Measurements from ENCODE around the gene PTK7.
A peak's percentile ranks its signal among the peaks of the same experiment; 100 is the strongest.
"Not testable (repeated sequence)": the region's sequence is repeated elsewhere in the genome, so short reads cannot be mapped to it uniquely, and the experiment has no call there.

Gene PTK7

DNA sequence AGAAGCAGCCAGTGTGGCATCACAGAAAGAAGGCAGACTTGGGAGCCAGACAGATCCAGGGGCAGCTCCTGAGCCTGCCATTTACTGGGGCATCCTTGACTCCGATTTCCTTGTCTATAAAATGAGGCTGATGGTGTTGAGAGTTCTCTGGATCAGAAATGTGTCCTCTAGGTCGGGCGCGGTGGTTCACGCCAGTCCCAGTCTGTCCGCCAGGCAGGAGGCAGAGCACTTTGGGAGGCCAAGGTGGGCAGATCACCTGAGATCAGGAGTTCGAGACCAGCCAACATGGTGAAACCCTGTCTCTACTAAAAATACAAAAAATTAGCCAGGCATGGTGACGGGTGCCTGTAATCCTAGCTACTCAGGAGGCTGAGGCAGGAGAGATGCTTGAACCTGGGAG is 41.4 kb downstream of the PTK7 start:
- DNase-seq (ENCODE audit: low read depth in 2 of 2): not testable (repeated sequence)

DNA sequence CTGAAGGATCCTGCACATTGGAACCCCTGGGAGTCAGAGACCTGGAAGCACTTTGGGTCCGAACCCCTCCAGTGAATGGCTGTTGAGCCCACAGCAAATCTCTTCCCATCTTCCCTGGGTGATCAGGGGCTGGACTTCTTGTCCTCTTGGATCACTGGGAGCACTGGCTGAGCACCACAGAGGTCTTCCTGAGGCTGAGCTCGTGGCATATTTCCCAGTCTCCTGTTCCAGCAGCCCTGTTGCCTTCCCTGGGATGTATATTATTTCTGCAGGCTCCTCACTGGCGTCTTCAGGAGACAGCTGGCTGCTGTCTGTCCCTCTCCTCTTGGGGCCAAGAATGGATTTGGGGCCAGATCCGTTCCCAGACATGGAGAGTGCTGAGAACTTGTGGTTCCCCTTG is 43.4 kb downstream of the PTK7 start:
- no peak for DNase-seq (ENCODE audit: low read depth in 2 of 2)

DNA sequence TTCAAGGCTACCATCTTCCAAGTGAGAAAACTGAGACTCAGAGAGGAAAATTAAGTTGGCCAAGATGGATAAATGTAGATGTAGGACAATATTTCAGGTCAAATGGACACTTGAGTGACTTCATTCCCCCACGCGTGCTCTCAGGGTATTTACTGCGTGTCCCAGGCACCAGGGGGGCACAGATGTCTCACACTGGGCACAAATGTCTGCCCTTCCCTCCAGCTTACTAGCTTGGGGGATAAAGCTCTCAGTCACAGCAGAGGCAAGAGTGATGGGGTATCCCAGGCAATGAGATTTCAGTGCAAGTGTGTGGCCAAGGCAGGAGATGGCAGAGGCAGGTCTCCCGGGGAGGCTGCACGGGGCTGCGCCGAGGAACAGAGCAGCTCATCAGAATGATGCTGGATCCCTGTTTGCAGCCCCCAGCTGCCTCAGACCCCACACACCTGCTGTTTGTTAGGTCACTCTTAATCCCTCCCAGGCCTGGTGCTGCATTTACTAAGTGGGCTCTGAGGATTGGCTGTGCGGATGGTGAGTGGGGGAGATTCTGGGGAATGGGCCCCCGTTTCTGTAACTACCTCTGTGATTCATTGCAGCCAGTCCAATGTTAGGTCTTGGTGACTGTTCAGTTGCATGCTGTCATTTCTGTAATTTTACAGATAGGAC is 44.1 kb downstream of the PTK7 start:
- DNase-seq (ENCODE audit: low read depth in 2 of 2): no peak

DNA sequence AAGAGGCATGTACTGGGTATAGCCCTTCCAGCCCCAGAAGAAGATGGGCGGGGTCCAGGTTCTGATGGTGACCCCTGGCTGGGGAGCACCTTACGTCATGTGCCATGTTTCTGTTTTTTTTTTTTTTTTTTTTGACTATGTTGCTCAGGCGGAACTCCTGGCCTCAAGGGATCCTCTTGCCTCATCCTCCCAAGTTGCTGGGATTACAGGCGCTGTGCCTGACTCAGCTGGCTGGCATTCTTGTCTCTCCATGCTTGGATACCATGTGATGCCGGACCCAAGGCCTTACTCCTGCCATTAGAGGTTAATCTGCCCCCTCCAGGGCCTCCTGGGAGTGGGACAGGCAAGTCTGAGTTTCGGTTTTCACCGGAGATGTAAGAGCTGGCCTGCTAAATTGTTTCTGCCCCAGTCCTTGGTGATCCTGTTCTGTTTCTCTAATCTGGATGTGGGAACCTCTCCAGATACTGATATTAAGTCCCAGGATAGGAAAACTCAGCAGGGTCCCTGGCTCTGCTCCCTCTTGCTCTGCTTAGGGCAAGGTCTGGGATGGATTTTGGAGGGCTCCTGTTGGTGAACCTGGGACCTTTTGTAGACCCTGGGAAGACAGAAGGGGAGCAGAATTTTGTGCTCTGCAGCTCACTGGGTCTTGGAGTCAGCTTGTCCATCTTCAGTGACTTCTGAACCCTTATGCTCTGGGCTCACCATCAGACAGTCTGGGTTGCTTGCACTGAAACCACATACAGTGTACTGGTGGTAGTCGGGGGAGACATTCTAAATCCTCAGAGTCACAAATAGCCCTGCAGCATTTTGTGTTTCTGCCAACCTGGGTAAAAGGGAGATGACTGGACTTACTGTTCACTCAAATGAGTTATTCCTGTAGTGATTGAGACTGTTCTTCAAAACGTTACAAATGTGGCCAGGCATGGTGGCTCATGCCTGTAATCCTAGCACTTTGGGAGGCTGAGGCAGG is 45.1 kb downstream of the PTK7 start:
- no peak for DNase-seq (ENCODE audit: low read depth in 2 of 2)

DNA sequence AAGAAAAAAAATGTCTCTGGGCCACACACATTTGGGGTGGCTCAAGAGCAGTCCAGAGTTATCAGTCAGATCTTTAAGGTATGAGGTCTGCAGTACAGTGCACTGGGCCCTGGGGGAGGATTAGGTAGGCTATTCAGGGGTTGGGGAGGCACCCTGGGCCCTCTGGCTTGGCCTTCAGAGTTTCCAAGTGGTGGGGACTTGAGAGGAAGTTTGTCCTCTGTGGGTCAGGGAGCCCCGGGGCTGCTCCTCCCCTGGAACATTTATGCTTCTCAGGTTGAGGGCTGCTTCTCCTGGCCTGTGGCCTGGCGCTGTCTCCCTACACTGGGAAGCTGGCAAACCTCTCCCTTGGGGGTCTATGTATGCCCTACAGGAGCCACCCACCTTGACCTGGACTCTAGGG is 46.0 kb downstream of the PTK7 start:
- DNase-seq (ENCODE audit: low read depth in 2 of 2): no peak

DNA sequence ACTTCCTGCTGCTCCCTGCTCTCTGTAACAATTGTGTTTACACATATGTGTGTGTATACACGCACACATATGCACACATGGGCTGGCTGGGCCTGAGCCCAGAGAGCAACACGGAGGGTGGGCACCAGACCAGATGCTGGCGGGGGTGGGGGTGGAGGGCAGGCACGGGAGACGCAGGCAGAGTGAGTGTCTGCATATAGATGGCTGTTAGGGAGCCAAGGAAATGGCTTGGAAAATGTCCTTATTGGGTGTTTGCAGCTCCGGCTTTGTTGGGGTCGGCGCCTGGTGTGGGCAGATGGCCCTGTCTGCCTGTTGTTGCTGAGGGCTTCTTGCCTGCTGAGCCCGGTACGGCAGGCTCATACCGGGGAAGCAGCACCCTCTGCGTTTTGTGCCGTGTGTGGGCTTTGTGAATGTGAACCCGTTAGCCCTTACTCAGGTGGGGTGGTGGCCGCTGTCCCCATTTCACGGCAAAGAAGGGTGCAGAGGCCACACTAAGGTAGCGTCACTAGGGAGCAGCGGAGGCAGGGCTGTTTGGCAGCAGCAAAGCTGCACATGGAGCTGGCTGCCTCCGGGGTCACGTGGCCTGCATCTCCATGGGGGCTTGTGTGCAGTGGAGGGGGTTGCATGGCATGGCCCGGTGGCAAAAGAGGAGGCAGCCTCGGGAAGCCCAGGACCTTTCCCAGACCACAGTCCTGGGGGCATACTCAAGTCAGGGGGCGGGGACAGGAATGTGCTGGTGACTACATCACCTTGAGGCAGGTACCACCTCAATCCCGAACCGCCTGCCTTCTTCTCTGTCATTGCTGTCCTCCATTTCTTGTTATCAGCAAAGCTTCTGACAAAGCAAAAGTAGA is 47.6 kb downstream of the PTK7 start:
- no peak for DNase-seq (ENCODE audit: low read depth in 2 of 2)

DNA sequence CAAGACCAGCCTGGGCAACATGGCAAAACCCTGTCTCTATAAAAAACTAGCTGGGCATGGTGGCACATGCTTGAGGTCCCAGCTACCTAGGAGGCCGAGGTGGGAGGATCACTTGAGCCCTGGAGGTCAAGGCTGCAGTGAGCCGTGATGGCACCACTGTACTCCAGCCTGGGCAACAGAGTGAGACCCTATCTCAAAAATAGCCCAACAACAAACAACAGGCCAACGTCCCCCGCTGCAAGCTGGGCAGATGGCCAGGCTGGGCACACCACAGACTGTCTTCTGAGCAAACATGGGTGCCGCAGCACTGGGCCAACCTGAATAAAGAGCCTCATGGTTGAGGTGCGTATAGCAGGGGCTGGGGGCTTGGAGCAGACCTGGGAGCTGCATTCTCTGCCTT is 48.4 kb downstream of the PTK7 start:
- DNase-seq (ENCODE audit: low read depth in 2 of 2): no peak

DNA sequence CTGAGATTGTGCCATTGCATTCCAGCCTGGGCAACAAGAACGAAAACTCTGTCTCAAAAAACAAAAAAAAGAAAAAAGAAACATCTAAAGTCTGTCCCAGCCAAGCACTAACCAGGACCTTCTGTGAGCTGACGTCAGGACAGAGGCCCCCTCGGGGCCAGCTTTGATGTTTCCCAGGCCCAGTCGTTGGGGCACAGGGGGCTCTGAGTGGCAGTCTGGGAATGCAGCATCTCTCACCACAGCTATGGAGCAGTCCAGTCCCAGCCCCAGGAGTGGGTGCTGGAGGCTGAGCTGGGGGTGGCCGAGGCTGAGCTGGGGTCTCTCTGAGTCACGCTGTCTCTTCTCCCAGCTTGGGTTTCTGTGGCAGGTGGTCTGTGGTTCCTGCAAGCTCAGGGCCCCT is 49.0 kb downstream of the PTK7 start:
- DNase-seq (ENCODE audit: low read depth in 2 of 2): no peak

DNA sequence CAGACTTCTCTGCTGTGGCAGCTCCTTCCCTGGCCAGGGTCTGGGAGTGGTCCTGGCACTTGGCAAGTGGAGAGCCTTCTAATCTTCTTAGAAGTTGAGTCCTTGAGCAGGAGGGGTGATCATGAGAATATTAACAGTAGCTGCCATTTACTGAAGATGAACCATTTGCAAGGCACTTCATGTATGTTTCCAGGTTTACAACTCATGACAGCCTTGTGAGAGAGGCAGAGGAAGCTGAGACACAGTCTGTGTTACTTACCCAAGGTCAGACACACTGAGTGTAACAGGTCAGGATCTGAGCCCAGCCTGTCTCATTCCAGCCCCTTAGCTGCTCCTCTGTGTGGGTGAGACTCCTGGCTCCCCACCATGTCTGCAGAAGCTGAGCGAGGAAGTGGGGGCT is 49.4 kb downstream of the PTK7 start:
- no peak for DNase-seq (ENCODE audit: low read depth in 2 of 2)

DNA sequence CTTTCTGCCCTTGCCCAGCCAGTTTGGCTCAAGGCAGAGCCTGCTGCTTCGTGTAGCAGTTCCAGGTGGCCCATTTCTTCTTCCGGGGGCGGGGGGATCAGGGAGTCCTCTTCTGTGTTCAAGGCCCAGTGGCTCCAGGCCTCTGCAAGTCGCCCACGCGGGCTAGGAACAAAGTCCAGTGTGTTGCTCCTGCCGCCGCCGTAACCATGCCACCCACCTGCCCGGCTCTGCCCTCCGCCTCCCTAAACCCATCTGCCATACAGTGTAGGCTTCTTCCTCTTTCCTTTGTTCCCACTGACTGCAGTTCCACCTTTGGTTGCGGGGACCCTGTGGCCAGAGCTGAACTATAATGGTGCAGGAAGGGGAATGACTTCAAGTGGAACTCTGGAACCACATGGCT is 51.1 kb downstream of the PTK7 start:
- DNase-seq (ENCODE audit: low read depth in 2 of 2): no peak

DNA sequence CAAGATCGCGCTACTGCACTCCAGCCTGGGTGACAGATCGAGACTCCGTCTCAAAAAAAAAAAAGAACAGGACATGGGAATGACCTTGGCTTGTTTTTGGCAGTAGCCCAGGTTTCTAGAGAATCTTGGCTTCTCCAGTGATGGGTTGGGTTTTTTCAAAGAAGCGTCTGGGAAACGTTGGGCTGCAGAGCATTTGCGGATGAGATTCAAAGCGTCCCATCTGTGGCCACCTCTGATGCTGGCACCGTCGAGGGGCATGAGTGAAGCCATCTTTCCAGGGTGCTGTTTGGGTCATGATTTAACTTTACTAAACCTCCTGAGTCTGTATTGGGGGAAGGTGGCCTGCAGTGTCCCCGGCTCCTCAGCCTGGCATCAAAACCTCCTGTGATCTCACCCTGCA is 51.8 kb downstream of the PTK7 start:
- no peak for DNase-seq (ENCODE audit: low read depth in 2 of 2)

DNA sequence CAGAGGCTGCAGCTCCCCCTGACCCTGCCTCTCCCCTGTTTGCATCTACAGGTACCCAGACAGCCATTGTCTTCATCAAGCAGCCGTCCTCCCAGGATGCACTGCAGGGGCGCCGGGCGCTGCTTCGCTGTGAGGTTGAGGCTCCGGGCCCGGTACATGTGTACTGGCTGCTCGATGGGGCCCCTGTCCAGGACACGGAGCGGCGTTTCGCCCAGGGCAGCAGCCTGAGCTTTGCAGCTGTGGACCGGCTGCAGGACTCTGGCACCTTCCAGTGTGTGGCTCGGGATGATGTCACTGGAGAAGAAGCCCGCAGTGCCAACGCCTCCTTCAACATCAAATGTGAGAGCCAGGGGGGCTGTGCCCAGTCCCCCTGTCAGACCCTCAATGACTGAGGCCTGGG is 52.8 kb downstream of the PTK7 start:
- DNase-seq (ENCODE audit: low read depth in 2 of 2): no peak

DNA sequence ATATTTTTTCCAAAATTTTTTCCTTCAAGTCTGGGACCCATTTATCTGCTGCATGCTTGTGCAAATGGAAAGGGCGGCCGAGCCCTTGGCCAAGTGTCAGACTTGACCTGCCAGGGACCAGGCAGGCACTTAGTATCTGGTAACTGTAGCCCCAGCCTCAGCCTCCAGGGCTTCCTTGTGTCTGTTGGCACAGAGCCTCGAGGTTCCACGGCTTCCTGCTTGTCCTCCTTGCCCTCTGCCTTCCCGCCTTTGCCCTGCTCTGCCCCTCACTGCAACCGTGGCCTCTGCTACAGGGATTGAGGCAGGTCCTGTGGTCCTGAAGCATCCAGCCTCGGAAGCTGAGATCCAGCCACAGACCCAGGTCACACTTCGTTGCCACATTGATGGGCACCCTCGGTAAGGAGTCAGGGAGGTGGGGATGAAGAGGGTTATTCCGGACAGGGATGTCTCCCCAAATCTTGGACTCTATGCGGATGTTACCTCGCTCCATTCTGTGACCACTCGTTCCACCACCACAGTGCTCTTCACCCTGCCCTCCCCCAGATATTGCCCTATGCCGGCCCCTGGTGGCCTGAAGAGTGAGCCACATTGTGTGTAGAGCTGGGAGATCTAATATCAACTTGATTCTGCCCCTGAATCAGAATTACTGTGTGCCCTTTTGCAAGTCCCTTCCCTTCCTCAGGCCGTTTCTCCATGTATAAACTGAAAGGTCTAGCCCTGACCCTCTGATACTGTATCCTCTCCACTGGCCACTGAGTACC is 53.5 kb downstream of the PTK7 start:
- no peak for DNase-seq (ENCODE audit: low read depth in 2 of 2)

DNA sequence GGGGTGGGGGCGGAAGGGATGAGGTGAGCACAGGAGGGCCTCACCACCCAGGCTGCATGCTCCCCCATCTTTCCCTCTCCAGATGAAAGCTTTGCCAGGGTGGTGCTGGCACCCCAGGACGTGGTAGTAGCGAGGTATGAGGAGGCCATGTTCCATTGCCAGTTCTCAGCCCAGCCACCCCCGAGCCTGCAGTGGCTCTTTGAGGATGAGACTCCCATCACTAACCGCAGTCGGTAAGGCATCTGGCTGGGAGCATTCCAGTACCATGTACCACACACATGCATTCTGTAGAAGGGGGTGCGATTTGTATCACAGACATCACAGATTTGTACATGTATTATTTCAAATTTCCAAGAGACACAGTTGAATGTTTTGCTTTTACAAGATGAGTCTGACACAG is 54.3 kb downstream of the PTK7 start:
- DNase-seq (ENCODE audit: low read depth in 2 of 2): no peak

DNA sequence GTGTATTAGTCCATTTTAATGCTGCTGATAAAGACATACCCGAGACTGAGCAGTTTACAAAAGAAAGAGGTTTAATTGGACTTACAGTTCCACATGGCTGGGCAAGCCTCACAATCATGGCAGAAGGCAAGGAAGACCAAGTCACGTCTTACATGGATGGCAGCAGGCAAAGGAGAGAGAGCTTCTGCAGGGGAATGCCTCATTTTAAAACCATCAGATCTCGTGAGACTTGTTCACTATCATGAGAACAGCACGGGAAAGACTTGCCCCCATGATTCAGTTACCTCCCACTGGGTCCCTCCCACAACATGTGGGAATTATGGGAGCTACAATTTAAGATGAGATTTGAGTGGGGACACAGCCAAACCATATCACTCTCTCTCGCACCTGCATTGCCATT is 55.3 kb downstream of the PTK7 start:
- not testable (repeated sequence) for DNase-seq (ENCODE audit: low read depth in 2 of 2)

DNA sequence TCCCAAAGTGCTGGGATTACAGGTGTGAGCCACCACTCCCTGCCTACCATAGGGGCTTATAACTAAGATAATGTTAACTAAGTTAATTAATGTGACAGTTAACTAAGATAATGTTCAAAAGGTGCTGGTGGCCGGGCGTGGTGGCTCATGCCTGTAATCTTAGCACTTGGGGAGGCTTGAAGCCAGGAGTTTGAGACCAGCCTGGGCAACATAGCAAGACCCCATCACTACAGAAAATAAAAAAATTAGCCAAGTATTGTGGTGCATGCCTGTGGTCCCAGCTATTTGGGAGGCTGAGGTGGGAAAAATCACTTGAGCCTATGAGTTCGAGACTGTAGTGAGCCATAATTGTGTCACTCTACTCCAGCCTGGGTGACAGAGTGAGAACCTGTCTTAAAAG is 62.2 kb downstream of the PTK7 start:
- no peak for DNase-seq (ENCODE audit: low read depth in 2 of 2)

DNA sequence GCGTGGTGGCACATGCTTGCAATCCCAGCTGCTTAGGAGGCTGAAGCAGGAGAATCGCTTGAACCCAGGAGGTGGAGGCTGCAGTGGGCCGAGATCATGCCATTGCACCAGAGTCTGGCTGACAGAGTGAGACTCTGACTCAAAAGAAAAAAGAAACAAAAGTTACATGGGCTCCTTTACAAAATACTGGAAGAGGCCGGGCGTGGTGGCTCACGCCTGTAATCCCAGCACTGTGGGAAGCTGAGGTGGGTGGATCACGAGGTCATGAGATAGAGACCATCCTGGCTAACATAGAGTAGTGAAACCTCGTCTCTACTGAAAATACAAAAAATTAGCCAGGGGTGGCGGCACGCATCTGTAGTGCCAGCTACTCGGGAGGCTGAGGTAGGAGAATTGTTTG is 63.9 kb downstream of the PTK7 start:
- not testable (repeated sequence) for DNase-seq (ENCODE audit: low read depth in 2 of 2)

DNA sequence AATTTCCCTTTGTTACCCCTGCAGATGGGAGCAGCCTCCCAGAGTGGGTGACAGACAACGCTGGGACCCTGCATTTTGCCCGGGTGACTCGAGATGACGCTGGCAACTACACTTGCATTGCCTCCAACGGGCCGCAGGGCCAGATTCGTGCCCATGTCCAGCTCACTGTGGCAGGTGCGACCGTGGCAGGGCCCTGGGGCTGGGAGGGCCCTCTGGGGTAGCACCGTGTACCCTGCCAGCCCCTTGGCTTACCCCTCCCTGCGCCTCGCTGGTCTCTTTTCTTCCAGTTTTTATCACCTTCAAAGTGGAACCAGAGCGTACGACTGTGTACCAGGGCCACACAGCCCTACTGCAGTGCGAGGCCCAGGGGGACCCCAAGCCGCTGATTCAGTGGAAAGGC is 65.5 kb downstream of the PTK7 start:
- DNase-seq (ENCODE audit: low read depth in 2 of 2): no peak

DNA sequence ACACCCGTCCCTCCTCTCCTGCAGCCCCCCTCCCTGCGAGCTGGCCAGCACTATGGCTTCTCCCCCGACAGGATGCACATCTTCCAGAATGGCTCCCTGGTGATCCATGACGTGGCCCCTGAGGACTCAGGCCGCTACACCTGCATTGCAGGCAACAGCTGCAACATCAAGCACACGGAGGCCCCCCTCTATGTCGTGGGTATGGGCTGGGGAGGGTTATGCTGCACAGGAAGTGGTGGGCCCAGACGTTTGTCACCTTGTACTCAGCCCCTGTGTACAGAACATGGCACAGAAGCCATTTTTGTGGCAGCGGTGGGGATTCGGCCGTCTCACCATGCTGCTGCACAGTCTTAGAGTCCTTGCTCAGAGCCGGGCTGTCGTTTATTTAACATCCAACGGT is 66.0 kb downstream of the PTK7 start:
- DNase-seq (ENCODE audit: low read depth in 2 of 2): no peak

DNA sequence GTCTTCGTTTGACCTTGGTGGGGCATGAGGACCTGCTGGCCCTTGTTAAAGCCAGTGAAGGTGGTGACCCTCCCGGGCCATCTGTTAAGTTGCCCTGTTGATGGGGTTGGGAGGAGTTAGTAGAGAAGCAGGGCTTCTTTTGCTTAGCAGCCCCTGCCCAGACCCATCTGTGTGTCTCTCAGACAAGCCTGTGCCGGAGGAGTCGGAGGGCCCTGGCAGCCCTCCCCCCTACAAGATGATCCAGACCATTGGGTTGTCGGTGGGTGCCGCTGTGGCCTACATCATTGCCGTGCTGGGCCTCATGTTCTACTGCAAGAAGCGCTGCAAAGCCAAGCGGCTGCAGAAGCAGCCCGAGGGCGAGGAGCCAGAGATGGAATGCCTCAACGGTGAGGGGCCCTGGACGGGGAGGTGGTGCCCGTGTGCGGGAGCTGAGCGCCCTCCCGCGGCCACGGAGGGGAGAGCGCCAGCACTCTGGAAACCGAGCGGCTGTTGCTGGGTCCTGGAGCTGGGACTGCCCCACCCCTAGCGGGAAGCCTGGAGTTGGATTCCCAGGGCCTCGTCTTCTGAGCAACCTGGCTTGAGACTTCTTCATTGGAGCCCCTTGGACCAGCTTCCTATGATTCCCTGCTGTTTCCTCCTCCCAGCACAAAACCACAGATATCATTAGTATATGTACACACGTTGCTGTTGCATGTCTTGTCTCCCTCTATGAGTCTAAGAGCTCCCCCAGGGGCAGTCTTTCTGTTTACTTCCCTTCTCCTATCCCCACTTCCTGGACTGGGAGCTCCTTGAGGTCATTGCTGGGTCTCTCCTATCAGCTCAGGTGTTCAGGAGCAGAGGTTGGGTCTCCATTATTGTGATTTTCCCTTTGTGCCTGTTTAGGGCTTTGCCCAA is 67.4 kb downstream of the PTK7 start:
- DNase-seq (ENCODE audit: low read depth in 2 of 2): peak; percentile 64 to 67

DNA sequence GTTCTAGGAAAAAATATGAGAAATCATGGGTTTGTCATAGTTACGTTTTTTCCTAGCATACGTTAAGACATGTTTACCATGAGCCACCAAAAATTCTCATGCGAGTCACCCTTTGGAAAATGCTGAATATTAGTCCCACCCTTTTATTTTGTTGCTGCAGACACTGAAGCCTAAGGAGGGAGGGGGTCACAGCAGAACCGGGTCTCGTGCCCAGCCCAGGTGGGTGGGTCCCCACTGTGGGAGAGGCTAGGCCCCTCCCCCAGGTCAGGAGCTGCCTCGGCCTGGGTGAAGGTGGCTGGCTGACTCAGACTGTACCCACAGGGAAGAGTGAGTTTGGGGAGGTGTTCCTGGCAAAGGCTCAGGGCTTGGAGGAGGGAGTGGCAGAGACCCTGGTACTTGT is 68.8 kb downstream of the PTK7 start:
- no peak for DNase-seq (ENCODE audit: low read depth in 2 of 2)
